NCI-H2227 (cell line): ENCODE data around the gene TLL2.

Experiments used
- DNase-seq: peaks from one replicate; lab custom pipeline; 2025; ENCODE audit not compliant: unreplicated experiment; lab: John Stamatoyannopoulos, UW

Gene TLL2

GRCh38 chr10:96509017-96509641, 4.6 kb downstream of the TLL2 start:
- no peak for DNase-seq

GRCh38 chr10:96507044-96507443, 6.7 kb downstream of the TLL2 start:
- no peak for DNase-seq

DNA sequence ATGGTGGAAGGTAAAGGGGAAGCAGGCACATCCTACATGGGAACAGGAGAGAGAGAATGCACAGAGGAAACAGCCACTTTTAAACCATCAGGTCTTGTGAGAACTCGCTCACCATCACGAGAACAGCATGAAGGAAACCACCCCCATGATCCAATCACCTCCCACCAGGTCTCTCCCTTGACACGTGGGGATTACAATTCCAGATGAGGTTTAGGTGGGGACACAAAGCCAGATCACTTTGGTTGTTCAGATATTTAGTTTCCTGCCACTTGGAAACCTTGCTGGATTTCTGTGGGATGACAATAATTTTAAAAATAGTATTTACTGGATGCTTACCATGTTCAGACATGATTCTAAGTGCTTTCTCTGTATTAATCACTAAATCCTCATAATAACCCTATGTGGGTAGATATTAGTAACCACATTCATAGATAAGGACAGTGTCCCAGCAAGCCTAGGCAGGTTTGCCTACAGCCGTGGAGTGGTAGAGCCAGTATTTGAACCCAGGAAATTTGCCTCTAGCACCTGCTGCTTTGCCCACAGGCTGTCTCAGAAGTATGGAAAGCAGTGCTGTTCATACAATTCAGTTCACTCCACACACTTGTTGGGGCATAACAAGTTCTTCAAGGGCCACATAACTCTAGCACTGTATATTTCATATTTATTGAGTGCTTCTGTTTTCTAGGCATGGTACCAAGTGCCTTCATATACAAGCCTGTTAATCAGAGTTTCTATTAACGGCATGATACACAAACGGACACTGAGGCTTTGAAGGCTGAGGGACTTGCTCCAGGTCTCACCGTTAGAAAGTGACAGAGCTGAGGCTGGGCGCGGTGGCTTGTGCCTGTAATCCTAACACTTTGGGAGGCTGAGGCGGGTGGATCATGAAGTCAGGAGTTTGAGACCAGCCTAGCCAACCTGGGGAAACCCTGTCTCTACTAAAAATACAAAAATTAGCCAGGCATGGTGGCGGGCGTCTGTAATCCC, 8.3 kb downstream of the TLL2 start:
- no peak for DNase-seq

DNA sequence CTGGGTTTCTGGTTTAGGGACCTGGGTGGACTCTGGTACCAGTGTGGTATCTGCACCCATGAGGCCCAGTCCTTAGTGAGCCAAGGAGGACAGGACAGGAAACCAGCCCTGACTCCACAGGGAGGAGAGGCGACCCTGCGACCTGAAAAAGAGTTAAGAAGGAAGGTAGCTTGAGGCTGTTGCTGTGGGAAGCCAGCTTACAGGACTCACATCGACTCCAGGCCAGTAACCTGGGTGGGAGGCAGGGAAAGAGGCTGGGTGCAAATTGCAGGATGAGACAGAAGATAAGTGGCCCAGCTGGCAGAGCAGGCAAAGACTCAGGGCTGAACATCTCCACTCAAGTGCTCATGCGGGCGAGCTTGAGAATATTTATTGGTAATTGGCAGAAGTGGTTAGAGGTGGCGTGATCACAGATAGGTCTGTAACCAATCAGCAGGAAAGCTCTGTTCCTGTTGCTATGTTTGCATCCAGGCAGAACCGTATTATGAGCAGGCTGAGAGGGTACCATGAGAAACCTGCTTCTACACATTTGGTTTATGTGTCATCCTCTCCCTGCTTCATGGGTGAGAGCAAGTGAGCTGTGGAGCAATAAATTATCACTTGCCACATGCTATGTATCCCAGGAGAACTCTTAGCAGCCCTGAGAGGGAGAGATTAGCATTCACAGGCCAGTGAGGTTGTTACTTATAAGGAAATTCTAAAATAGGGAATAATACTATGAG, 11.0 kb downstream of the TLL2 start:
- peak; percentile 7 for DNase-seq

DNA sequence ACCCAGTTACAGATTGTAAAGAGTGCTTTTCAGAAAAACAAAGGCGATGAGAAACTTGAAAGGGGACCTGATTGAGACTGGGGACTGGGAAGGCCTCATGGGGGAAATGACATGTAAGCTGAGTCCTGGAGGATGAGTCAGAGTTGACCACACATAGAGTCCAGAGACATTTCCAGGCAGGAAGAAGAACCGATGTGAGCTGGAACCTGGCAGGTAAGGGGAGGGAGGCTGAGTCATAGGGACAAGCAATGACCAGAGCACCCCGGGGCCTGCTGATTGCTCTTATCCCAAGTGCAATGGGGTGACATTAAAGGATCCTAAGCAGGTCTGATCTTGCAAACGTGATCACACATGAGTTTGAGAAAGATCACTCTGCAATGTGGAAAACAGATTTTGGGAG, 11.7 kb downstream of the TLL2 start:
- no peak for DNase-seq

GRCh38 chr10:96500519-96500918, 13.2 kb downstream of the TLL2 start:
- no peak for DNase-seq

DNA sequence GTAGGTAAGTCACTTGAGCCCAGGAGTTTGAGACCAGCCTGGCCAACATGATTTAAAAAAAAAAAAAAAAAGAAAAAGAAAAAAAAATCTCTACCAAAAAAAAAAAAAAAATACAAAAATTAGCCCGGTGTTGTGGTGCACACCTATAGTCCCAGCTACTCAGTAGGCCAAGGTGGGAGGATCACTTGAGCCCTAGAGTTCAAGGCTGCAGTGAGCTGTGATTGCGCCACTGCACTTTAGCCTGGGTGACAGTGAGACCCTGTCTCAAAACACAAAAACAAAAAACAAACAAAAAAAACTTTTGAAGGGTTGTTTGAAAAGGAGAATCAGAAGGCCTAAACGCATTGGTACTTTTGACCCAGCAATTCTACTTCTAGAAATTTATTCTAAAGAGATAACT, 13.7 kb downstream of the TLL2 start:
- no peak for DNase-seq

DNA sequence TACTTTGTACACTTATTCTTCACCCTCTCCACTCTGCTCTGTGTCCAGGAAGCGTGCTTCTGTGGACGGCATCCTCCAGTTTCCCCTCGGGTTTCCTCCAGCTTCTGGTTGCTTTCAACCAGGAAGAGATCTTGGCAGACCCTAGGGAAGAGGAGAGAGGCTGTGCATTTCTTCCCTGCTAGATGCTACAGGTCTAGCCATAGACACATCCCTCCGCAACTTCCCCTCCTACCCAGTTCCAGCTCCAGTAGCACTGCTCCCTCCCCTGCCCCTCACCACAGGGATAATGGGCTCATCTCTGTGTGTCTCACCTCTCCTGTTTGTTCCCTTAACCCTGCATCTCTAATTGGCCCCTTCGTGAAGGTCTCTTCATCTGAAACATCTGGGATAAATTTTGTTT, 16.3 kb downstream of the TLL2 start:
- DNase-seq = no peak

GRCh38 chr10:96496281-96496925, 17.3 kb downstream of the TLL2 start:
- DNase-seq = no peak

DNA sequence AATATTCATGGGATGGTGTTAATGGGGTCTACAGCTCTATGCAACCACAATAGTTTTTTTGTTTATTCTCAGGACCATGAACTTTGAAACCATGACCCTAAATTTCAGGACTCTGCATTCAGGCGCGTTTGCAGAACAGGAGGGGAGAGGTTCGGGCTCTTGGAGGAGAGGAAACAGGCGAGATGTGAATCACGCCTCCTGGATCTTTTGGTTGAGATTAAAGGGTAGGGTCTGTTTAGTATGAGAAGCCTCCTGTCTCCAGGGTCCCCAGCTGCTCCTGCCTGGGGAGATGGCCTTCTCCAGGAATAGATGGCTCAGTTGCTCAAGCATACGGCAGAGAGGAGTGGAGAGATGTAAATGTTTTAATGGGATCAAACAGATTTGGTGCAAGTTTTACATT, 18.2 kb downstream of the TLL2 start:
- no peak for DNase-seq

- DNase-seq = no peak
These were observed 19.0 kb downstream of the TLL2 start for GRCh38 chr10:96494694-96495093.

DNA sequence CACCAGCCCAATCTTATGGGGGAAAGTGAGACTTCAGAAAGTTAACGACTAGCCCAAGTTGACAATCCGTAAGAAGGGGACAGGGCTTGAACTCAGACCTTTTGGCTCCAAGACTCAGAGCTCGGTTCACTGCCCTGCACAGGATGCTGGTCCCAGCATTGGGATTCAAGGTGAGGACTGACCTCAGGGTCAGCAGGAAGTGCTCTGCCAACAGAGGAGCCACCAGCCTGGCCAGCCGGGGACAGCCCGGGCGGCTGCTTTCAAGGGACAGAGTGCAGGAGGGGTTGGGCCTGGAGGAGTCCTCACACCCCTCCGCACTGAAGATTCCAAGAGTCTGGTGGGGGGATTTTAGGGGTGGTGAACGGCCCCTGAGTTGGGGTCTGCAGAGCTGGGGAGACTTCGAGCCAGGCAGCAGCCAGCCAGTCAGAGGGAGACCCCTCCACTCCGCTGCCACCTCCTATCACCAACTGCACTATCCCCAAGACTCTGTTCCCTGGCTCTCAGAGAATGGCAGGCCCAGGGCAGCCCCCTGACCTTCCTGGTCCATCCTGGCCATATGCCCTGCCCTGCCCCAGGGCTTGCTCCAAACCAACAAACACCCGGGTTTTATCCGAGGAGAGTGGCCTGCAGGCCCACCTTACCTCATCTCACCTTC, 19.7 kb downstream of the TLL2 start:
- DNase-seq = no peak

GRCh38 chr10:96493254-96493653, 20.5 kb downstream of the TLL2 start:
- DNase-seq = no peak

DNA sequence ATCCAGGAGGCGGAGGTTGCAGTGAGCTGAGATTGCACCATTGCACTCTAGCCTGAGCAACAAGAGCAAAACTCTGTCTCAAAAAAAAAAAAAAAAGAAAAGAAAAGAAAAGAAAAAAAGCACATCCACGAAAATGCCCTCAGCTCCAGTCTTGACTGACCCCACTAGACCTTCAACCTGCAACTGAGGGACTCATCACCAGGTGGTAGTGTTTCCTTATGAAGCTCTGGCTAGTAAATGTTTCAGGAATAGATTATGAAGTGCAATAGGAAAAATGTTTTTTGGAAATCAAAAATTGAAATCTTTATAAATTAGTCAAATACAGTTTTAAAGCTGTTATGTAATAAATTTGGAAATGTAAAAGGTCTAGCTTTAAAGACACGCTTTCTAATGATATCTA, 22.4 kb downstream of the TLL2 start:
- DNase-seq = no peak

DNA sequence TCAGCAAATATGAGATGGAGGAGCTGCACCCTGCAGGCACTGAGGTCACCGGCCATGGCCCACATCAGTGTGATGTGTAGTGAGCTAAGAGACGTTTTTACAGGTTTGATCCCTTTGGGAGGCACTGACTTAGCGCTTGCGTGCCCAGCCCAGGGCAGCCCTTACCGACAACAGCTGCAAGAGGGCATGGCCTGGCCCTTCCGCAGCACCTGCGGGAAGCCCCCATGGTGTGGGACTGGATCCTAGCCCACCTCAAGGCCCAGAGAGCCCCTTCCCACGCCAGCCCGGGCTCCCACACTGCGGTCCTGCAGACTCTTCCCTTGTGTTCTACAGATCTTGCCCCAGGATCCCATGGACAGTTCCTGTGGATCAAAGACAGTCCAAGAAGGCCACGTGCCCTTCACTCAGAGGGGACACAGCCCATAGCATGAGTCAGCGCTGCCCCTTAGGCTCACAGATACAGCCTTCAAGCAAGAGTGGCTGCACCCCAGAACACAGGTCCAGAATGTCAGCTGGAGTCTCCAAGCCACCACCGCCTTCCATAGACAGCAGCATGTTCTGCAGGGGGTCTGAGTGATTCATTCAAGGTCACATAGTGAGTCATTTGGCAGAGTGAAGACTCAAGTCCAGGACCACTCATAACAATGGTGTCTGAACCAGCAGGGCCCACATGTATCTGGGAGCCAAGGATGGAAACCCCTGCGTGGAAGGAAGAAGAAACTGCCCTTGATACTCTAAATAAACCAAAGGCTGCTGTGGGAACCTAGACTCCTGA, 25.4 kb downstream of the TLL2 start:
- DNase-seq = no peak

DNA sequence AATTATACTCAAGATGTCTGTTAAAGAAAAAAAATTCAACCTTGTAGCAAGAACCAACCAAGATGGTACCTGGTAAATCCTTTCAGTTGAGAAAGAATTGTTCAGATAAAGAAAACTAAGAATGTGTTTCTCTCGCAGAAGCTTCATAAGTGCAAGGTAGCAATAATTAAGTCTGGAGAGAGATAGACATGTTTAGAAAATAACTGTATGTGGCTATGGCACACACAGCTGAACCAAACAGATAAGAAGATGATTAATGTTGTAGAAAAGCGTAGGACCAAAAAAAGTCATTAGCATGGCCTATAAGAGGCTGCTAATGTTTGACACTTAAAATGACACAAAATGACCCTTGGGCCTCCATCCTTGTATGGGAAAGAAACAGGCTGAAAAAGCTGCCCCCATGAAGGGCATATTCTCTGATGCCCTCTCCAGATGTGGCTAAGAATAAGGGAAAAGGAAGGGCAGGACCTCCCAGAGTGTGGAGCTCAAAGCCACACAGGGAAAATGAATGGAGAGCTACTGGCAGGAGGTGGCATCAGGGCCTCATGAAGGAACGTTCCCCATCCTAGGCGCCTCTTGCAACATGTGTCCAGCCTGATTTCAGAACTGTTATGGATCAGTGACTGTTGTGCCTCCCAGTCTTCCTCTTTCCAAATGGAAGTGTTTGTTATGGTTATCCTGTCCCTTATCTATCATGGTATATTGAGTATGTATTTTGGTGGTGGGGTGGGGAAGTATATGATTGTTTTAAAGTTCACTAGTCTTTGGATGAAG, 30.7 kb downstream of the TLL2 start:
- DNase-seq = no peak

GRCh38 chr10:96478355-96478754, 35.4 kb downstream of the TLL2 start:
- no peak for DNase-seq

GRCh38 chr10:96473866-96474265, 39.9 kb downstream of the TLL2 start:
- DNase-seq = no peak

DNA sequence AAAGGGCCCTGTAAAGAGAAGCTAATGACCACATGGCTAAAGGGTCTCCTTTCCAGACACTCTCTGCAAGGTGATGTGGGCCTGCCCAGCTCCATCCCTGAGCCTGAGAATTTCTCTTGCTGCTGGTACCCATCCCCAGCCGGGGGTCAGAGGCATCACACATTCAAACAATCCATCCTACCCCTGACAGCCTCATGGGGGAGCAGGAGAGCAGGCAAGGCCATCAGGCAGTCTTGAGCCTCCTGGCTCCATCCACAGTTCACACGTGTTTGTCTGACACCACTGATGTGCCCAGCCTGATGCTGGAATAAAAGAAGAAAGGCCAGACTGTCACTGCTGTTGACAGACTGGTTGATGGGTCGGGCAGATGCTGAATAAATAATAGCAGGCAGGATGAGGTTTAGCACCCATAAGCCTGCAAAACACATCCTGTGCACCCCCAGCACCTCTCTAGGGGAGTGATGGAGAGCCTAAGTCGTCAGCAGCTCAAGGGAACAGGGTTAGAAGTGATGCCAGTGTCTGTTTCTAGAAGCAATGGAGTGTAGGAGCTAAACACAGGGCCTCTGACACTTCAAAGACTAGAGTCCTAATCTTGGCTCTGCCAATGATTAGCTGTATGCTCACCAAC, 43.5 kb downstream of the TLL2 start:
- peak; percentile 30 for DNase-seq
